Kidney (tissue), 14 donors: Measurements from ENCODE around the gene ROMO1. TPM values are rescaled to one million over a fixed set of nuclear protein-coding genes. Genes with fewer than 3 reads are reported as not detected.

Experiments
- DNase-seq, 5 donors: peaks; one replicate each; pipeline ENCODE4 v3.0.0-alpha.2; 2013 to 2020
- FAIRE-seq: peaks from 2 replicates; lab custom pipeline; 2012; peaks lifted over from hg19 to GRCh38; lab: Jason Lieb, UNC
- H3K27ac ChIP-seq, 2 donors: one replicate each; pipeline ENCODE4 v1.7.0; 2013; ENCODE audit warnings: low read depth in 2 of 2, low read length in 2 of 2, inconsistent platforms in 1 of 2
- H3K27me3 ChIP-seq: one replicate; pipeline ENCODE4 v1.7.1; 2013; ENCODE audit warnings: low read length, inconsistent platforms; ENCODE audit not compliant: control insufficient read depth, insufficient read depth
- H3K36me3 ChIP-seq, 3 donors: one replicate each; pipeline versions ENCODE4 v1.7.0 to v1.7.1; 2013; ENCODE audit warnings: low read length in 3 of 3, control low read depth in 1 of 3, inconsistent platforms in 1 of 3; ENCODE audit not compliant: insufficient read depth in 3 of 3, control insufficient read depth in 2 of 3
- H3K4me1 ChIP-seq, 3 donors: one replicate each; pipeline versions ENCODE4 v1.7.0 to v1.7.1; 2013; ENCODE audit warnings: low read length in 3 of 3, inconsistent platforms in 1 of 3, low read depth in 1 of 3; ENCODE audit not compliant: control insufficient read depth in 2 of 3, insufficient read depth in 2 of 3
- H3K4me3 ChIP-seq, 3 donors: one replicate each; pipeline versions ENCODE4 v1.7.0 to v1.8.1; 2013; ENCODE audit warnings: low read length in 3 of 3, control low read depth in 1 of 3, inconsistent platforms in 1 of 3
- H3K9ac ChIP-seq, 3 donors: one replicate each; pipeline versions ENCODE4 v1.7.0 to v1.7.1; 2013; ENCODE audit warnings: low read length in 3 of 3, control low read depth in 1 of 3, inconsistent platforms in 1 of 3
- H3K9me3 ChIP-seq, 3 donors: one replicate each; pipeline versions ENCODE4 v1.7.0 to v1.7.1; 2013; ENCODE audit warnings: low read length in 3 of 3, control low read depth in 1 of 3, inconsistent platforms in 1 of 3; ENCODE audit not compliant: control insufficient read depth in 2 of 3, insufficient read depth in 1 of 3
- CTCF ChIP-seq: IDR thresholded peaks from 3 replicates; pipeline ENCODE4 v1.5.1; 2012; ENCODE audit warnings: mild to moderate bottlenecking, moderate library complexity, borderline replicate concordance; ENCODE audit not compliant: insufficient read depth; ENCODE audit errors: extremely low read depth
- intact Hi-C: fragments of 100-400 bp; cut with DNase I; formaldehyde crosslinking; loops from one replicate; pipeline ENCODE4 v1.11.1; 2022
- polyA plus RNA-seq: library from polyadenylated mRNA; stranded (reverse); fragments of 350-450 nt; fragmentation: Illumina TruSeq; extraction: RNeasy Lipid Tissue Mini Kit (QIAGEN cat#74804); gene quantifications from one replicate; pipeline ENCODE4 v1.2.3, GENCODE V29; 2014; ENCODE audit warnings: low read depth, low replicate concordance; ENCODE audit not compliant: insufficient read depth
- total RNA-seq: library from RNA; stranded (reverse); fragmentation: NEBNext Ultra II Directional; extraction: Animal tissue kit (Norgen Biotek cat#: 25700); gene quantifications from one replicate; pipeline ENCODE4 v1.2.1, GENCODE V29; 2021
- donor health status: control.
- donor health status: control.
- donor health status: control.
- donor health status: control.
- donor health status: control.
- donor health status: DM: yes; HTN: yes; CAD: no.
- donor health status: Normal renal cell carcinoma (clear cell type).

Gene ROMO1
- total and polyA plus RNA-seq, 2 donors from 2014 or later, result 141 to 408 TPM

GRCh38 chr20:35738410-35739179 is 39.4 kb downstream of the ROMO1 start:
- peak overlapping the region in 1 of 3 donors; percentile 12 for H3K4me3 ChIP-seq
- peaks cover 17 to 60% (median 28%) of the 10 kb centered on the region in 3 donors for H3K36me3 ChIP-seq
- H3K27ac ChIP-seq, result no peak overlapping the region
- no peaks in the 10 kb centered on the region for H3K27me3 ChIP-seq
- no peak for DNase-seq
- TF ChIP-seq CTCF, result no peak
- intact Hi-C loops, result no loop called here
- H3K9me3 ChIP-seq, result no peaks in the 10 kb centered on the region
- H3K9ac ChIP-seq, result peak overlapping the region in 1 of 3 donors; percentile 31
- no peak for FAIRE-seq
- peaks cover 10 to 31% (median 11%) of the 10 kb centered on the region in 3 donors for H3K4me1 ChIP-seq

GRCh38 chr20:35739294-35740163 is 40.3 kb downstream of the ROMO1 start:
- peak overlapping the region in 2 of 3 donors; percentile 84 to 92 for H3K4me3 ChIP-seq
- H3K9ac ChIP-seq, result peak overlapping the region in 1 of 3 donors; percentile 1
- H3K36me3 ChIP-seq, result peaks cover 13 to 51% (median 21%) of the 10 kb centered on the region in 3 donors
- TF ChIP-seq CTCF, result no peak
- no peaks in the 10 kb centered on the region for H3K9me3 ChIP-seq
- intact Hi-C loops, result no loop called here
- H3K27me3 ChIP-seq, result no peaks in the 10 kb centered on the region
- no peak overlapping the region for H3K27ac ChIP-seq
- H3K4me1 ChIP-seq, result peaks cover 10 to 27% (median 11%) of the 10 kb centered on the region in 3 donors
- DNase-seq (peak in 2 of 5 donors; percentile 13 to 33), FAIRE-seq (no peak)

GRCh38 chr20:35741892-35742740 is 42.9 kb downstream of the ROMO1 start, which contains the start of gene RBM39:
Gene RBM39, minus strand, starts transcription at chr20:35742260. Its CDS starts 1,386 bp downstream, at chr20:35740874.
- Histone ChIP-seq H3K27ac (peak within 1 kb of the TSS; percentile 100), H3K4me3 (peak within 1 kb of the TSS; percentile 92 to 95 (median 92)), H3K4me1 (peaks cover 6 to 22% (median 11%) of the 10 kb centered on the region in 3 donors), H3K27me3 (no peaks in the 10 kb centered on the region), H3K36me3 (peaks cover 8 to 30% (median 15%) of the 10 kb centered on the region in 3 donors), H3K9ac (peak within 1 kb of the TSS; percentile 96 to 100 (median 99)), H3K9me3 (no peaks in the 10 kb centered on the region)
- DNase-seq, result peak; percentile 100
- peak; percentile 79 for FAIRE-seq
- intact Hi-C loops, result no loop called here
- TF ChIP-seq CTCF, result peak; percentile 55
